Activated CD4-positive, alpha-beta memory T cell treated with anti-CD3 and anti-CD28 coated beads, Interleukin-2, amount 10 ng/mL, durations not matched to agents 7 days and 5 days (primary cell): ENCODE data around the gene DCTD. TPM values are rescaled to one million over a fixed set of nuclear protein-coding genes. Genes with fewer than 3 reads are reported as not detected.

ENCODE experiments used
- CTCF ChIA-PET: fragments of 350-600 bp; sonication (Branson Sonifier 250); formaldehyde crosslinking; loops from one replicate; lab custom pipeline; 2021; ENCODE audit warnings: antibody characterized with exemption, inconsistent platforms; lab: Charles Lee
- POLR2A ChIA-PET: fragments of 350-600 bp; sonication (Branson Sonifier 250); formaldehyde crosslinking; loops from one replicate; lab custom pipeline; 2021; ENCODE audit warnings: antibody characterized with exemption; lab: Charles Lee
- DNase-seq: peaks from one replicate; pipeline ENCODE4 v3.0.0-alpha.2; 2020
- H3K27ac Mint-ChIP-seq: one replicate; pipeline ENCODE4 v1.8.0; 2021; ENCODE audit warnings: mild to moderate bottlenecking, mixed read lengths
- H3K27me3 Mint-ChIP-seq: one replicate; pipeline ENCODE4 v1.8.0; 2021; ENCODE audit warnings: mixed read lengths
- H3K36me3 Mint-ChIP-seq: one replicate; pipeline ENCODE4 v1.8.0; 2021; ENCODE audit warnings: low read depth, mixed read lengths
- H3K4me1 Mint-ChIP-seq: one replicate; pipeline ENCODE4 v1.8.0; 2021; ENCODE audit warnings: mixed read lengths
- H3K4me3 Mint-ChIP-seq: one replicate; pipeline ENCODE4 v1.8.0; 2021; ENCODE audit warnings: mild to moderate bottlenecking, mixed read lengths
- H3K9me3 Mint-ChIP-seq: one replicate; pipeline ENCODE4 v1.8.0; 2021; ENCODE audit warnings: mixed read lengths
- total RNA-seq, 2 experiments: library from RNA; stranded (reverse); gene quantifications; one replicate each; pipeline ENCODE4 v1.2.3, GENCODE V29; 2021

DCTD gene
- 10 to 100 TPM; 71.0 to 72.9 TPM for total RNA-seq

DNA sequence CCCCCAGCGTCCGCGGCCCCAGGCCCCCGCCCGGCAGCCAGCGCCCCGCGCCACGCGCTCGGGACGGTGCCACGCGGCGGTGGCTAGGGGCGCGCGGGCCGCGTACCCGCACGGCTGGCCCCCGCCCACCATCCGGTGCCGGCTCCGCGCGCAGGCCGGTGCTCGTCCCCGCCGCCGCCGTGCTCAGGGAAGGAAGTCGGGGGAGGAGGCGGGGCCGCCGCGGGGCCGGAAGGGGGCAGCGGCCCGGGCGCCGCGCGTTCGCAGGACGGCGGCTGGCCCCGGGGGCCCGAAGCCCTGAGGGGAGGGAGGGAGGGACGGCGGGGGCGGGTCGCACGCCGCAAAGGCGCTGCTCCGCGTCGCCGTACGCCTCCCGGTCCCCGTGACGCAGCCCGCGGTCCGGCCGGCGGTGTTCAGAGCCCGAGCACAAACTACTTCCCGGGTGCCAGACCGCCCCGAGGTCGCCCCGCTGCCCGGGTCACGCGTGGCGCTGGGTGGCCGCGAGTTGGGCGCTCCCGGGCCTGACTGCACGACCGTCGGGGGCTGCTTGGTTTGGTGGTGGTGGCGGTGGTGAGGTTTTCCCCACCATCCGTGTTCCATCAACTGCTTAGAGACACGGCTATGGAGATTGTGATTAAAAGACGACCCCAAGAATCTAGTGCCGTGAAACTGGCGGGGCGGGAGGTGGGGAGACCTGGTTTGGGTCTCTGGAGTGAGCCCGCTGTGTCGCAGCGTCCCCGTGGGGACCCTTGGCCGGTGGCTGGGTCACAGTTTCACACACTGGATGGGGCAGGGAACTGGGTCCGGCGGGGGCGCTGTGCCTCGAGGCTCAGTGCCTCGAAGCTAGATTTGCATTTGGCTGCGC, at the start of gene DCTD:
DCTD (minus strand) TSS at position 205 of the 862 bp plus-strand sequence. CDS start 1,818 bp downstream, outside the sequence.
- Mint-ChIP-seq H3K9me3 (no peaks in the 10 kb centered on the region), H3K27ac (peak within 1 kb of the TSS; percentile 91), H3K4me1 (peaks cover 51% of the 10 kb centered on the region), H3K36me3 (peaks cover 24% of the 10 kb centered on the region), H3K4me3 (peak within 1 kb of the TSS; percentile 83), H3K27me3 (peaks cover 6% of the 10 kb centered on the region)
- POLR2A ChIA-PET = interaction anchor here (0.5 to 2.1 kb wide), 6 partner anchors 9 to 530 kb away, joined by 3 to 14 read pairs (median 4); partner anchors contain the start of gene CDKN2AIP
- CTCF ChIA-PET = interaction anchor here (0.6 to 1.7 kb wide), 8 partner anchors 8 to 650 kb away, joined by 3 to 8 read pairs (median 3); no protein-coding TSS in a partner anchor
- DNase-seq = peak; percentile 84

DNA sequence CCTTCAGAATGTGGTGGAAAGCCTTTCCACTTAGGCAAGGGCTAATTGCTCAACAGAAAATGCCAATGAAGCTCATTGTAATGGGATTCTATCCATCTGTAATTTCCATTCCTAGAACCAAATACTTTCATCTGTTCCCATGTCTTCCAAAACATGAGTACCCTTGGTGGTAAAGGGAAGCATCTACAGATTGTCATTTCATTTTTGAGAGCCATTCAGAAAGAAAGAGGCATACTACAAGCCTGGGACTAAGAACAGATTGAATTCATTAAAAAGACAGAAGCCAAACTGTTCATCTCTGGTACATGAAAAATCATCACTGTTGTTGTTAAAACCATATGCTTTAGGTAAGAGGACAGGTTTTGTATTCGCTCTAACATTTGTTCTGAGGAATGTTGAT, 43.6 kb upstream of the DCTD start:
- Mint-ChIP-seq H3K27me3 (peaks cover 4% of the 10 kb centered on the region), H3K4me3 (no peak overlapping the region), H3K4me1 (no peaks in the 10 kb centered on the region), H3K9me3 (no peaks in the 10 kb centered on the region), H3K36me3 (no peaks in the 10 kb centered on the region), H3K27ac (no peak overlapping the region)
- POLR2A ChIA-PET = no interaction called here
- DNase-seq = no peak
- CTCF ChIA-PET = no interaction called here

DNA sequence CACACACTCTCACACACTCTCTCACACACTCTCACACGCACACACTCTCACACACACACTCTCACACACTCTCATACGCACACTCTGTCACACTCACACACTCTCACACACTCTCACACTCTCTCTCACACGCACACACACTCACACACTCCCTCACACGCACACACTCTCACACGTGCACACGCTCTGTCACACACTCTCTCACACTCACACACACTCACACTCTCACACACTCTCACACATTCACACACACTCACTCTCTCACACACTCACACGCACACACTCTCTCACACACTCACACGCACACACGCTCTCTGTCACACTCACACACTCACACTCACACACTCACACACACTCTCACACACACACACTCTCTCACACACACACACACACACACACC, 43.0 kb upstream of the DCTD start:
- ChIA-PET CTCF (no interaction called here), POLR2A (no interaction called here)
- H3K27me3 Mint-ChIP-seq = peaks cover 4% of the 10 kb centered on the region
- H3K36me3 Mint-ChIP-seq = no peaks in the 10 kb centered on the region
- no peak for DNase-seq
- no peak overlapping the region for H3K4me3 Mint-ChIP-seq
- H3K9me3 Mint-ChIP-seq = no peaks in the 10 kb centered on the region
- H3K27ac Mint-ChIP-seq = no peak overlapping the region
- no peaks in the 10 kb centered on the region for H3K4me1 Mint-ChIP-seq

- Mint-ChIP-seq H3K4me1 (no peaks in the 10 kb centered on the region), H3K9me3 (no peaks in the 10 kb centered on the region), H3K27me3 (no peaks in the 10 kb centered on the region), H3K36me3 (no peaks in the 10 kb centered on the region), H3K27ac (no peak overlapping the region), H3K4me3 (no peak overlapping the region)
- ChIA-PET CTCF (no interaction called here), POLR2A (no interaction called here)
- DNase-seq = no peak
Measured at GRCh38 chr4:182955411-182955810, 38.2 kb upstream of the DCTD start.

GRCh38 chr4:182944484-182945213, 27.5 kb upstream of the DCTD start:
- peaks cover 4% of the 10 kb centered on the region for H3K27me3 Mint-ChIP-seq
- ChIA-PET CTCF (no interaction called here), POLR2A (no interaction called here)
- no peak for DNase-seq
- no peaks in the 10 kb centered on the region for H3K9me3 Mint-ChIP-seq
- H3K4me1 Mint-ChIP-seq = no peaks in the 10 kb centered on the region
- no peak overlapping the region for H3K27ac Mint-ChIP-seq
- no peak overlapping the region for H3K4me3 Mint-ChIP-seq
- H3K36me3 Mint-ChIP-seq = no peaks in the 10 kb centered on the region

- ChIA-PET CTCF (interaction anchor here (1.0 to 4.7 kb wide), 7 partner anchors 10 to 323 kb away, joined by 3 to 51 read pairs (median 12); no protein-coding TSS in a partner anchor), POLR2A (no interaction called here)
- Mint-ChIP-seq H3K4me1 (no peaks in the 10 kb centered on the region), H3K9me3 (no peaks in the 10 kb centered on the region), H3K36me3 (no peaks in the 10 kb centered on the region), H3K4me3 (no peak overlapping the region), H3K27me3 (no peaks in the 10 kb centered on the region), H3K27ac (no peak overlapping the region)
- DNase-seq = no peak
Measured at GRCh38 chr4:182939680-182940079, 22.5 kb upstream of the DCTD start.

- H3K4me3 Mint-ChIP-seq = no peak overlapping the region
- ChIA-PET POLR2A (no interaction called here), CTCF (interaction anchor here (0.7 to 4.7 kb wide), 18 partner anchors 9 to 331 kb away, joined by 3 to 51 read pairs (median 8); no protein-coding TSS in a partner anchor)
- peak; percentile 67 for DNase-seq
- H3K4me1 Mint-ChIP-seq = no peaks in the 10 kb centered on the region
- H3K27ac Mint-ChIP-seq = no peak overlapping the region
- no peaks in the 10 kb centered on the region for H3K9me3 Mint-ChIP-seq
- H3K27me3 Mint-ChIP-seq = peaks cover 10% of the 10 kb centered on the region
- no peaks in the 10 kb centered on the region for H3K36me3 Mint-ChIP-seq
Measured at GRCh38 chr4:182938205-182938645, 21.0 kb upstream of the DCTD start.

- ChIA-PET CTCF (interaction anchor here (0.6 to 4.7 kb wide), 12 partner anchors 9 to 326 kb away, joined by 3 to 51 read pairs (median 10); no protein-coding TSS in a partner anchor), POLR2A (no interaction called here)
- H3K27ac Mint-ChIP-seq = no peak overlapping the region
- no peak for DNase-seq
- no peak overlapping the region for H3K4me3 Mint-ChIP-seq
- no peaks in the 10 kb centered on the region for H3K36me3 Mint-ChIP-seq
- H3K9me3 Mint-ChIP-seq = no peaks in the 10 kb centered on the region
- H3K4me1 Mint-ChIP-seq = no peaks in the 10 kb centered on the region
- H3K27me3 Mint-ChIP-seq = peaks cover 10% of the 10 kb centered on the region
Measured at GRCh38 chr4:182937268-182938204, 20.4 kb upstream of the DCTD start.

DNA sequence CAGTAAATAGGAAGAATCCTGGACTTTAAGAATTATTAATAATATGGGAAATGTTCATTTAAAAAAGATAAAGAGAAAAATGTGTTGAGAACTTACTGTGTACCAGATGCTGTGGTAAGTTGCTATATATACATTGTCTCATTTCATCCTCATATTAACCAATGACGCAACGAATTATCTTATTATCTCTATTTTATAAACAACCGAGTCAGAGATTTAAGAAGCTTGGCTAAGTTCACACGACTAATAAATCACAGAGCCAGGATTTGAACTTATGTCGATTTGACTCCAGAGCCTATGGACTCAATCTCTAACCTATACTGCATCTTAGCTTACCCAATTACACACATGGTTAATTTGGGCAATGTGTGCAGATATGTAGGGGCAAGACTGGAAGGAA, 15.5 kb upstream of the DCTD start:
- DNase-seq = no peak
- Mint-ChIP-seq H3K27me3 (peaks cover 10% of the 10 kb centered on the region), H3K27ac (no peak overlapping the region), H3K36me3 (no peaks in the 10 kb centered on the region), H3K4me1 (no peaks in the 10 kb centered on the region), H3K9me3 (no peaks in the 10 kb centered on the region), H3K4me3 (no peak overlapping the region)
- ChIA-PET POLR2A (no interaction called here), CTCF (interaction anchor here (1.2 kb wide), 1 partner anchor 330 kb away, joined by 3 read pairs; no protein-coding TSS in a partner anchor)

- CTCF ChIA-PET = no interaction called here
- H3K27ac Mint-ChIP-seq = no peak overlapping the region
Measured at GRCh38 chr4:182931691-182932345, 14.6 kb upstream of the DCTD start.

DNA sequence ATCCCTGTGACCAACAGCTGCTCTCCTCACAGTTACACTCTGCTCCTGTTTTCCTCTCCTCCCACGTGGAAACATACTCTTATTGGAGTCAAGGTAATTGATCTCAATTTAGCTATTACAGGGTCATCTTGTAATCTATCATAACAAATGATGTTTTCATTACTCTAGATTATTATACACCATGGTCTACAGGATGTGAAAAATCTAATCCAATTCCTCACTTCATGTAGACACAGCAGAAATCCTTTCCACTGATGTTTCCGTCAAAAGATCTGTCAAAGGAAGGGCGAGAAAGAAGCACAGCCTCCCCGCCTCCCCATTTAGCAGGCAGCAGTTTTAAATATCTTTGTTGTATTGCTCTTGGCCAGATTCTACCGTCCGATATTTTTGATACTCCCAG, 13.7 kb upstream of the DCTD start:
- POLR2A ChIA-PET = no interaction called here
- no peaks in the 10 kb centered on the region for H3K9me3 Mint-ChIP-seq

More at GRCh38 chr4:182931691-182932345, 14.6 kb upstream of the DCTD start:
- Mint-ChIP-seq H3K36me3 (no peaks in the 10 kb centered on the region), H3K4me1 (no peaks in the 10 kb centered on the region), H3K27me3 (peaks cover 10% of the 10 kb centered on the region), H3K4me3 (no peak overlapping the region), H3K9me3 (no peaks in the 10 kb centered on the region)
- DNase-seq = no peak
- POLR2A ChIA-PET = no interaction called here

More for the DNA sequence above, 13.7 kb upstream of the DCTD start:
- H3K4me1 Mint-ChIP-seq = no peaks in the 10 kb centered on the region
- no peak for DNase-seq
- H3K4me3 Mint-ChIP-seq = no peak overlapping the region
- H3K36me3 Mint-ChIP-seq = no peaks in the 10 kb centered on the region
- CTCF ChIA-PET = interaction anchor here (1.8 kb wide), 1 partner anchor 331 kb away, joined by 5 read pairs; no protein-coding TSS in a partner anchor
- H3K27ac Mint-ChIP-seq = no peak overlapping the region
- peaks cover 10% of the 10 kb centered on the region for H3K27me3 Mint-ChIP-seq
